Epithelial cell of esophagus (primary cell): ENCODE data around the gene FAHD1.

Experiments
- DNase-seq: peaks from one replicate; pipeline ENCODE4 v3.0.0; 2010; ENCODE audit warnings: low read depth
- H3K4me3 ChIP-seq: 2 replicates; pipeline ENCODE4 v1.5.1; 2011; ENCODE audit warnings: mild to moderate bottlenecking, low read length, control low read depth
- TF ChIP-seq, protein P1 (sequence below): IDR thresholded peaks from 2 replicates; pipeline ENCODE4 v1.5.1; 2011; ENCODE audit warnings: low read depth, mild to moderate bottlenecking, low read length, control low read depth, inconsistent platforms; ENCODE audit not compliant: insufficient read depth; ENCODE audit errors: missing control alignments

FAHD1 gene

GRCh38 chr16:1781254-1781653, 45.8 kb upstream of the FAHD1 start:
- TF ChIP-seq, protein P1, sequence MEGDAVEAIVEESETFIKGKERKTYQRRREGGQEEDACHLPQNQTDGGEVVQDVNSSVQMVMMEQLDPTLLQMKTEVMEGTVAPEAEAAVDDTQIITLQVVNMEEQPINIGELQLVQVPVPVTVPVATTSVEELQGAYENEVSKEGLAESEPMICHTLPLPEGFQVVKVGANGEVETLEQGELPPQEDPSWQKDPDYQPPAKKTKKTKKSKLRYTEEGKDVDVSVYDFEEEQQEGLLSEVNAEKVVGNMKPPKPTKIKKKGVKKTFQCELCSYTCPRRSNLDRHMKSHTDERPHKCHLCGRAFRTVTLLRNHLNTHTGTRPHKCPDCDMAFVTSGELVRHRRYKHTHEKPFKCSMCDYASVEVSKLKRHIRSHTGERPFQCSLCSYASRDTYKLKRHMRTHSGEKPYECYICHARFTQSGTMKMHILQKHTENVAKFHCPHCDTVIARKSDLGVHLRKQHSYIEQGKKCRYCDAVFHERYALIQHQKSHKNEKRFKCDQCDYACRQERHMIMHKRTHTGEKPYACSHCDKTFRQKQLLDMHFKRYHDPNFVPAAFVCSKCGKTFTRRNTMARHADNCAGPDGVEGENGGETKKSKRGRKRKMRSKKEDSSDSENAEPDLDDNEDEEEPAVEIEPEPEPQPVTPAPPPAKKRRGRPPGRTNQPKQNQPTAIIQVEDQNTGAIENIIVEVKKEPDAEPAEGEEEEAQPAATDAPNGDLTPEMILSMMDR: no peak
- H3K4me3 ChIP-seq: peak overlapping the region; percentile 74
- no peak for DNase-seq

DNA sequence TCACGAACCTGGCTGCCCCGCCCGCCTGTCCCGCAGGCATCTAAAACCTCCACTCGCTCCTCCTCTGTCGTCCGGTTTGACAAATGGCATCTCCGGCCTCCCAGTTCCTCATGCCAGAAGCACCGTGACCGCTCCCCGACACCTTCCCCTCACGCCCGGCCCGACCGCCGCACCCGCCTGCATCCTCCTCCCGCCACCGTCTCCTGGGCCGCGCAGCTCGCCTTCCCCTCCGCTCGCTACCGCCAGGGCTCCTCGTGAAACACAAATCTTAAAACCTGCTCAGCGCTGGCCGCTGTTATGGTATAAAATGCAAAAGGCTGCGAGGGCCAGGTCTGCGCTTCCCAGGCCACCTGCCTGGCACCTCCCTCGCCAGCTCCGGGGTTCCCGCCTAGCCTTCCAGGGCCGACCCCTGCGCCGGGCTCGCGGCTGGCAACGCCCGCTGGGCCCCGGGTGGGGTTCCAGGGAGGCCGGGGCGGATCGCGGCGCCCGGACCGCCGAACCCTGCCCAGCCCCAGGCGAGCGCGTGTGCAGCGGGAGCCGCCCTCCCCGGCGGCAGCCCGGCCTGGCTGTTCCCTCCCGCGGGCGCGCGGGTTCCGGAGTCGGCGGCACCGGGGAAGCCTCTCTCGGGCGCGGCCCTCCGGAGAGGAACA, 45.1 kb upstream of the FAHD1 start:
- DNase-seq: peak; percentile 40
- peak overlapping the region; percentile 74 for H3K4me3 ChIP-seq
- TF ChIP-seq, protein P1: peak; percentile 25

DNA sequence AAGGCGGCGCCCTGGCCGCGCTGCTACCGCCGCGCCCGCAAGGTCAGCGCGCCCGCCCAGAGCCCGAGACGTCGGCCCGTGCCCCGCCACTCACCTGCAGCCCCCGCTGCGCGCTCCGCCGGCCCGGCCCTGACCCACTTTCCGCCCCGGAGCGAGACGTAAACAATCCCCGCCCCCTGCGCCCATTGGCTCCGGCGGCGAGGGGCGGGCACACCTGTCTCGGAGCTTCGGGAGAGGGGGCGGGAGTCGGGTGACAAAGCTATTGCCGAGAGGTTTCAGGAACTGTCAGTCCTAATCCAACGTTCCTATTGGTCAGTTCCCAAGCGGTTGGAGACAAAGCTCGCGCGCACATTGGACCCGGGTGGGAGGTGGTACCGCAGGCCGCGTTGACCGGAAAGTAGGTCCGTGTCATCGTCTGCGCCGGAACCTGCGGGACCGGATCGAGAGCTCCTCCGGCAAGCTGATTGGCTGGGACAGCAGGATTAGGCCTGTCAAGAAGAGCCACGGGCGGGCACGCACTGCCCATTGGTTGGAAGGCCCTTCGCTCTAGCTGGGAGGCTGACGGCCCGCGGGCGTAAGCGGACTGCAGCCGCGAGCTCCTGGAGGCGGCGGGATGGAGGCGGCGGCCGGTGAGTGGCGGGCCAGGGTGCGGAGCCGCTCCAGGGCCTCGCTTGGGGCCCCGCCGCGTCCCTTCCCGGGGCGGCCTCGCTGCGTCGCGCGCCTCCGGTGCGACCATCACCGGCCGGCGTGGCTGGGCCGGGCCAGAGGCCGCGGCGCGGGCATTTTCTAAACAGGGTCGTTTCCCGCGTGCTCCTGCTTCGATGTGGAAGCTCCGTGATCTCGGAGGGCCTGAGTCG, 44.4 kb upstream of the FAHD1 start, which contains the start of the genes NUBP2 and SPSB3:
Gene NUBP2, plus strand, starts transcription at position 553 of the 857 bp plus-strand sequence. Its CDS starts 61 bp downstream, at position 614.
Gene SPSB3, minus strand, starts transcription at position 164 of the 857 bp plus-strand sequence. CDS start 1,088 bp downstream, outside the sequence.
- DNase-seq: peak; percentile 100
- TF ChIP-seq, protein P1: no peak
- H3K4me3 ChIP-seq: peak within 1 kb of the TSS; percentile 76

DNA sequence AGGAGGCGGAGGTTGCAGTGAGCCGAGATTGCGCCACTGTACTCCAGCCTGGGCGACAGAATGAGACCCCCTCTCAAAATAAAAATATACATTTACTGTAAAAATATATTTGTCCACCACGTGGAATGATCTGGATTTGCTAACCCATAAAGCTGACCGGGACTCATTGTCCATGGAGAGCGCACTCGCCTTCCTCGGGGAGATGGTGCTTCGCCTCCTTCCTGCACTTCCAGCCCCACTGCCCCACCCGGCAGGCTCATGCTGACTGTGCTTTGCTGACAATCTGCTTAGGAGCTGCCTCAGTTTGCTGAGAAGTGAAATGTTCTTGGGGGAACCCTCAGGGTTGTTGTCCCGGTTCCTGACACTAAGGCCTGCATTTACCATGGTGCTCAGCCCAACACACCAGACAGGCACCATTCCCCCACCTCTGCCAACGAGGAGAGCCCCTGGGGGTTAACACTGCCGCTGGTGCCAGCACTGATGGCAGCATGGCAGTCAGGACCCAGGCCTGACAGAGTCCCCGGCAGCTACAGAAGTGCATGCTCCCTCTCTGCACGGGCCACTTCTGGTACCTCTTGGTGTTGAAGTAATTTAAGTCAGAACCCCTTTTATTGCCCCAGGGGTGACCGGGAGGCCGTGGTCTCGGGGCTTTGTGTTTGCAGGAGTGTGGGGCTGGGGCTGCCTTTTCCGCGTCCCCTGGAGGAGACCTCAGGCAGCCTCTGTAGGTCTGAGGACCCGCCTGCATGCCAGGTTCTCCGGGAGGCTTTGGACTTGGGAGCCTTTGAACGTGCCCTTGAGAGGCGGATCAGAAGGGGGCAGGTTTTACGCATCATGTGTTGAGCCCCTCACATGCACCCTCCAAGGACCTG, 41.8 kb upstream of the FAHD1 start:
- no peak overlapping the region for H3K4me3 ChIP-seq
- no peak for DNase-seq
- TF ChIP-seq, protein P1: no peak

DNA sequence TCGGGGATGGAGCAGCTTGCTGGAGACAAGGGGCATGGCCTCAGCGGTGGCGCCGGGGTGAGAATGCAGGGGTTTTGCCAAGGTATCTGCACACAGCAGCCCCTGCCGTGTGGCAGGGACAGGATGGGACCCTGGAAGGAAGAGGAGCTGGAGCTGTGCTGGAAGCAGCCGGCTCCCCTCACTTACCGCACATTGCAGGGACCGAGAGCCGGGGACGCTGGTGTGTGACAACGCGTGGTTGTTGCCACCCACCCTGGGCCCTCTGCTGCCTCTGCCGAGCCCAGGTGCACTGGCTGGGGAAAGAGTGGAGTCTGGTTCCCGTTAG, 41.2 kb upstream of the FAHD1 start:
- DNase-seq: no peak
- H3K4me3 ChIP-seq: no peak overlapping the region
- TF ChIP-seq, protein P1: no peak

DNA sequence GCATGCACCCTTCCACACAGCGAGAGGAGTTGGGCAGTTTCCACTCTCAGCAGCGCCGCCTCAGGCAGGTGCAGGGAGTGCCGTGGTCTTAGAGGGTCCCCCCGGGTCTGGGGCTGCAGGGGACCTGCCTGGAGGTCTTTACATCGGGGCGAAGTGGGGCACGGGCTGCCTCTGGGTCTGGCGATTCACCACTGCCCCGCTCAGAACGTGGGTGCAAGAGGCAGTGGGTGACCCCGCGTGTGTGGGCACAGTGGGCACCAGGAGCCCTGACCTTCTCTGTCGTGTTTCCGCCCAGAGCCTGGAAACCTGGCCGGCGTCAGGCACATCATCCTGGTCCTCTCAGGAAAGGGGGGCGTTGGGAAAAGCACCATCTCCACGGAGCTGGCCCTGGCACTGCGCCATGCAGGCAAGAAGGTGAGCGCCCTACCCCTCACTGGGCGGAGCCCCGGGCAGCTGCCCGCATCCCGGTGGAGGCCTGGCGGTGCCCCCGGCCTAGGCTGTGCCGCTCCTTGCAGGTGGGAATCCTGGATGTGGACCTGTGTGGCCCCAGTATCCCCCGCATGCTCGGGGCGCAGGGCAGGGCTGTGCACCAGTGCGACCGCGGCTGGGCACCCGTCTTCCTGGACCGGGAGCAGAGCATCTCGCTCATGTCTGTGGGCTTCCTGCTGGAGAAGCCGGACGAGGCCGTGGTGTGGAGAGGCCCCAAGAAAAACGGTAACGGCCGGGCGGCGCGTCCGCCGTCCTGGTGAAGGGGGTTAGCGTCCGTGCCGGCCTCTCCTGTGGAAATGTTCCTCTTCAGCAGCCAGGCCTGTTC, 40.6 kb upstream of the FAHD1 start:
- no peak overlapping the region for H3K4me3 ChIP-seq
- TF ChIP-seq, protein P1: no peak
- DNase-seq: no peak
